Stimulated activated CD8-positive, alpha-beta memory T cell treated with anti-CD3 and anti-CD28 coated beads, Interleukin-2, amount 100 ng/mL, for 48 hours (primary cell): ENCODE measurements around the gene NPM1.
"Not testable (repeated sequence)": the region's sequence is repeated elsewhere in the genome, so short reads cannot be mapped to it uniquely, and the experiment has no call there.

Experiments
- DNase-seq, 2 donors: peaks; one replicate each; pipeline ENCODE4 v3.0.0-alpha.2; 2020; ENCODE audit warnings: low read depth in 2 of 2

NPM1 gene, protein sequence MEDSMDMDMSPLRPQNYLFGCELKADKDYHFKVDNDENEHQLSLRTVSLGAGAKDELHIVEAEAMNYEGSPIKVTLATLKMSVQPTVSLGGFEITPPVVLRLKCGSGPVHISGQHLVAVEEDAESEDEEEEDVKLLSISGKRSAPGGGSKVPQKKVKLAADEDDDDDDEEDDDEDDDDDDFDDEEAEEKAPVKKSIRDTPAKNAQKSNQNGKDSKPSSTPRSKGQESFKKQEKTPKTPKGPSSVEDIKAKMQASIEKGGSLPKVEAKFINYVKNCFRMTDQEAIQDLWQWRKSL

GRCh38 chr5:171387345-171387969, at the start of gene NPM1:
Gene NPM1 (plus strand): TSS chr5:171387849. CDS start chr5:171387949, 100 bp downstream.
- peak; percentile 95 for DNase-seq

- DNase-seq: no peak
Observed at GRCh38 chr5:171340042-171340441, 47.6 kb upstream of the NPM1 start.

GRCh38 chr5:171340491-171340890, 47.2 kb upstream of the NPM1 start:
- DNase-seq: no peak

DNA sequence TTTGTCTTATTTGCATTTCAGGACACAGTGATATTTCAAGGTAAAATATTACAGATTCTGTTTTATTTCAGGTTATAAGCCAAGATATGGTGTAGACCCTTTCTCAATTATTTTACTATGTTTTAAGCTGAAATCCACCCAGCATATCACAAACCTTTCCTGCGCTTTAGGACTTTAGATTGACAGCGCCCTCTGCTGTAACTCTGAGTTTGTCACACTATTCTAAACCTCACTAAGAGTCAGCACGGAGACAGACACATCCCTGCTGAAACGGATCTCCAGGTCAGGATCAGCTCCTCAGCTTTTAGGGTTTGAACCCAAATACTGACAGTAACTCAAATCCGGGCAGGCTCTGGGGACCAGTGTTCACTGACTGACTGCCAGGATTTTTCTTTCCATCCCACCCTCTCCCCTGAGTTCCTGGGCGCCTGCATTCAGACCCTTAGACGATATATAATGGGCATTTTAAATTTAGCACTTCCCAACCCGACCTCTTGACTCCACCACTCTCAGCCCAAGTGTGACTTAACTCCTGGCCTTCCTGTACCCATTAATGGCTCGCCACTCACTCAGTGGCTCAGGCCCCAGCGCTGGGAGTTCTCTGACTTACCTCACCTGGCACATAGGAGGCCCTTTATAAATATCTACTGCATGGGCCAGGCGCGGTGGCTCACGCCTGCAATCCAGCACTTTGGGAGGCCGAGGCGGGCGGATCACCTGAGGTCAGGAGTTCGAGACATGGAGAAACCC, 45.1 kb upstream of the NPM1 start:
- DNase-seq: no peak

DNA sequence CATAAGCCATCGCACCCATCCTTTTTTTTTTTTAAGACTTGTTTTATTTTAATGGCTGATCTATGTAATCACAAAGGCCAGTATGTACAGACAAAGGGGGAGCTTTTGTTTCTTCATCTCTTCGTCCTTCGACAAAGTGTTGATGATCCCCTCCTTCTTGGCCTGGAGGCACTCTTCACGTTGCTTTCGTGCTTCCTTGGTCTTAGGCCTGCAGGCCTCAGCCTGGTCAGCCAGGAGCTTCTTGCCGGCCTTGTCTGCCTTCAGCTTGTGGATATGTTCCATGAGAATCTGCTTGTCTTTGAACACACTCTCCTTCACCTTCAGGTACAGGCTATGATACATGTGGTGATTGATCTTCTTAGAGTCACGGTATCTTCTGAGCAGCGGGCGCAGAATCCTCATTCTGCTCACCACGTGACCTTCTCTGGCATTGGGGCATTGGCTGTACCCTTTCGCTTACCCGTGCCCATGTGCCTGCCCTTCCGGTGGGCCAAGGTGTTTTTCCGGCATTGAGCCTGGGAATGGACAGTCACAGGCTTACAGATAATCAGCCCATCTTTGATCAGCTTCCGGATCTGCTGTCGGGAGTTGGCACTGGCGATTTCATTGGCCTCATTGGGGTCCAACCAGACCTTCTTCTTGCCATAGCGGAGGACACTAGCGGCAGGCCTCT, 42.6 kb upstream of the NPM1 start:
- no peak for DNase-seq

GRCh38 chr5:171351536-171352073, 36.0 kb upstream of the NPM1 start:
- no peak for DNase-seq

DNA sequence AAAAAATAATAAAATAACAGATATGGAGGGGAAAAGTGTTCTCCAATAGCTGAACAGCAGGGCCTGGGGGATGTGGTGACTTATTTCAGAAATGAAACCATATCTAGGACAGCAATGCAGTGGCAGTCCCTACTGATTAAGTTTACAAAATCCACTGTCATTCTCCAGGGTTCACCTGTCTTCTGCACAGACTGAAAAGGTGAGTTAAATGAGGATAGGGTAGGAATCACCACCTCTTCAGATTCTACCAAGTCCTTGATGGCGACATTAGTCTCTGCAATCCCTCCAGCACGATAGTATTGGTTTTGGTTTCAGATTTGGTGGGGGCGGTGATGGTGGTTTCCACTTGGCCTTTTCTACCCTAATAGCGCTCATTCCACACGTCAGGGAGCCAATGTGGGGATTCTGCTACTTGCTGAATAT, 32.3 kb upstream of the NPM1 start:
- peak in 1 of 2 donors; percentile 1 for DNase-seq

GRCh38 chr5:171357843-171358242, 29.8 kb upstream of the NPM1 start:
- no peak for DNase-seq

- not testable (repeated sequence) for DNase-seq
Observed at GRCh38 chr5:171361151-171361550, 26.5 kb upstream of the NPM1 start.

GRCh38 chr5:171363249-171363648, 24.4 kb upstream of the NPM1 start:
- DNase-seq: not testable (repeated sequence)

DNA sequence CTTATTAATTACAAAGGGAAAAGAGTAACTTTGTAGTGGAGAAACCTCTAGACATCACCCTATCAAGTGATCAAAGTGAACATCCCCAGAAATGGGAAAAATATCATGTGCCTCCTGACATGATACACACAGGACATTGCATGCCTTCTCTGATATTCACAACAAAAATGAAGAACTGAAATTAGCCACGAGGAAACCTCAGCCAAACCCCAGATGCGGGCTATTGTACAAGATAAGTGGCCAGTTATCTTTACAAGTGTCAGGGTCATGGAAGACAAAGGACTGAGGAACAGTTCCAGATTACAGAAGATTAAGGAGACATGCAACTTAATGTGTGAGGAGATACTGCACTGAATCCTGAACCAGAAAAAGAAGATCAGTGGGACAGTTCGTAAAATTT, 23.8 kb upstream of the NPM1 start:
- no peak for DNase-seq

DNA sequence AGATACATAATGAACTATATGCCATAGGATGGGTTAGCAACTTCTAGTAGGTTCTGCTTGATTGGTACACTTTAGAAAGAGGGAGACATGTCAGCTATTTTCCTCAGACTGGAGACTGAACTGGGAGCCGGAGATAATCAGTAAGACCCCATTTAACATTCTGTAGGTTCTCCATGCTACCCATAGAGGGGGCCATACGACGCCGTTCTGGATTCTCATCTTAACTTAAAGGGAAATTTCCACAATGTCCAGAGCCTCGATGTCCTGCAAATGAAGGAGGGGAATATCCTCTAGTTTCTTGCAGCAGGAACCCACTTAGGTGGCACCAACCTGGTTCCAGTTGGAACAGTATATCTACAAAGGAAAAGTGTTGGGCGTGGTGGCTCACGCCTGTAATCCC, 22.3 kb upstream of the NPM1 start:
- DNase-seq: no peak

- DNase-seq: no peak
Observed at GRCh38 chr5:171366645-171367044, 21.0 kb upstream of the NPM1 start.

- DNase-seq: no peak
Observed at GRCh38 chr5:171367424-171368370, 20.0 kb upstream of the NPM1 start.

- DNase-seq: no peak
Observed at GRCh38 chr5:171369056-171369455, 18.6 kb upstream of the NPM1 start.

GRCh38 chr5:171369898-171370297, 17.8 kb upstream of the NPM1 start:
- no peak for DNase-seq

GRCh38 chr5:171370881-171371280, 16.8 kb upstream of the NPM1 start:
- not testable (repeated sequence) for DNase-seq

GRCh38 chr5:171371326-171371725, 16.3 kb upstream of the NPM1 start:
- no peak for DNase-seq

DNA sequence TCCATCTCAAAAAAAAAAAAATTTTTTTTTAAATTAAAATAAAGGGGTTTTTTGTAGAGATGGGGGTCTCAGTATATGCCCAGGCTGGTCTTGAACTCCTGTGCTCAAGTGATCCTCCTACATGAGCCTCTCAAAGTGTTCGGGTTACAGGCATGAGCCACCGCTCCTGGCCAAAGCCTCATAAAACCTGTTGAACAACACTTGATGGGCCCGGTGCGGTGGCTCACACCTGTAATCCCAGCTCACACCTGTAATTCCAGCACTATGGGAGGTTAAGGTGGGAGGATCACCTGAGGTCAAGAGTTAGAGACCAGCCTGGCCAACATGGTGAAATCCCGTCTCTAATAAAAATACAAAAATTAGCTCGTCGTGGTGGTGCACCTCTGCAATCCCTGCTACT, 7.7 kb upstream of the NPM1 start:
- DNase-seq: no peak

GRCh38 chr5:171384416-171384815, 3.2 kb upstream of the NPM1 start:
- DNase-seq: not testable (repeated sequence)

DNA sequence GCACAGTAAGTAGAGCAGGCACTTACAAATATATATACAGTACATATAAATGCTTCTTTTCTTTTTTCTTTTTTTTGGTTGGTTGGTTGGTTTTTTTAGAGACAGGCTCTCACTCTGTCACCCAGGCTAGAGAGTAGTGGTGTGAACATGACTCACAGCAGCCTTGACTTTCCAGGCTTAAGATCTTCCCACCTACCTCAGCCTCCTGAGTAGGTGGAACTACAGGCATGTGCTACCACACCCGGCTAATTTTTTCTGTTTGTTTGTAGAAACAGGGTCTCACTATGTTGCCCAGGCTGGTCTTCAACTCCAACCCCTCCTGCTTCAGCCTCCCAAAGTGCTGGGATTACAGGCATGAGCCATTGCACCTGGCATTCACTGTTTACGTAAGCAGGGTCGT, 2.6 kb upstream of the NPM1 start:
- DNase-seq: not testable (repeated sequence)
